Renal cortical epithelial cell (primary cell): ENCODE measurements around the gene TK1. TPM values are rescaled to one million over a fixed set of nuclear protein-coding genes. Genes with fewer than 3 reads are reported as not detected.
"Not testable (repeated sequence)": the region's sequence is repeated elsewhere in the genome, so short reads cannot be mapped to it uniquely, and the experiment has no call there.

Source experiments
- DNase-seq: peaks from one replicate; pipeline ENCODE4 v3.0.0-alpha.2; 2011; ENCODE audit warnings: low read depth
- total RNA-seq: library from RNA; depleted of rRNA; stranded (reverse); fragments of >200 nt; gene quantifications from 2 replicates; pipeline ENCODE4 v1.2.3, GENCODE V29; 2014

The TK1 gene
- total RNA-seq, 1 donor from 2014 or later: 4.3 TPM

GRCh38 chr17:78176548-78177025 lies 10.3 kb downstream of the TK1 start:
- DNase-seq: no peak

GRCh38 chr17:78175643-78175981 lies 11.2 kb downstream of the TK1 start:
- no peak for DNase-seq

- no peak for DNase-seq
These were observed 11.8 kb downstream of the TK1 start for GRCh38 chr17:78174870-78175642.

- DNase-seq: no peak
These were observed 12.4 kb downstream of the TK1 start for GRCh38 chr17:78174346-78174869.

- DNase-seq: no peak
These were observed 13.6 kb downstream of the TK1 start for GRCh38 chr17:78173097-78173715.

GRCh38 chr17:78172249-78173051 lies 14.4 kb downstream of the TK1 start:
- DNase-seq: no peak

GRCh38 chr17:78171591-78172248 lies 15.1 kb downstream of the TK1 start:
- not testable (repeated sequence) for DNase-seq

- DNase-seq: no peak
These were observed 15.9 kb downstream of the TK1 start for GRCh38 chr17:78170692-78171590.

GRCh38 chr17:78168903-78169793 lies 17.7 kb downstream of the TK1 start:
- DNase-seq: peak; percentile 45

GRCh38 chr17:78168242-78168902 lies 18.5 kb downstream of the TK1 start, which contains the start of gene SYNGR2:
Gene SYNGR2, plus strand, starts transcription at chr17:78168581. Its CDS starts 36 bp downstream, at chr17:78168617.
- DNase-seq: no peak

GRCh38 chr17:78166416-78166815 lies 20.4 kb downstream of the TK1 start:
- DNase-seq: no peak

- no peak for DNase-seq
These were observed 21.9 kb downstream of the TK1 start for GRCh38 chr17:78164748-78165607.

- DNase-seq: no peak
These were observed 22.7 kb downstream of the TK1 start for GRCh38 chr17:78163881-78164747.

GRCh38 chr17:78159575-78160158 lies 27.2 kb downstream of the TK1 start:
- DNase-seq: peak; percentile 63

- DNase-seq: peak; percentile 81
These were observed 31.7 kb downstream of the TK1 start for GRCh38 chr17:78154903-78155811.
